GM21576 (cell line): ENCODE data around the gene RETREG3.
A peak's percentile ranks its signal among the peaks of the same experiment; 100 is the strongest.

Source experiments
- ATAC-seq: cut with Tn5 transposase; IDR thresholded peaks from one replicate; pipeline ENCODE4 v1.9.1; 2021; ENCODE audit warnings: mild to moderate bottlenecking, moderate library complexity; ENCODE audit not compliant: unreplicated experiment

RETREG3 gene

DNA sequence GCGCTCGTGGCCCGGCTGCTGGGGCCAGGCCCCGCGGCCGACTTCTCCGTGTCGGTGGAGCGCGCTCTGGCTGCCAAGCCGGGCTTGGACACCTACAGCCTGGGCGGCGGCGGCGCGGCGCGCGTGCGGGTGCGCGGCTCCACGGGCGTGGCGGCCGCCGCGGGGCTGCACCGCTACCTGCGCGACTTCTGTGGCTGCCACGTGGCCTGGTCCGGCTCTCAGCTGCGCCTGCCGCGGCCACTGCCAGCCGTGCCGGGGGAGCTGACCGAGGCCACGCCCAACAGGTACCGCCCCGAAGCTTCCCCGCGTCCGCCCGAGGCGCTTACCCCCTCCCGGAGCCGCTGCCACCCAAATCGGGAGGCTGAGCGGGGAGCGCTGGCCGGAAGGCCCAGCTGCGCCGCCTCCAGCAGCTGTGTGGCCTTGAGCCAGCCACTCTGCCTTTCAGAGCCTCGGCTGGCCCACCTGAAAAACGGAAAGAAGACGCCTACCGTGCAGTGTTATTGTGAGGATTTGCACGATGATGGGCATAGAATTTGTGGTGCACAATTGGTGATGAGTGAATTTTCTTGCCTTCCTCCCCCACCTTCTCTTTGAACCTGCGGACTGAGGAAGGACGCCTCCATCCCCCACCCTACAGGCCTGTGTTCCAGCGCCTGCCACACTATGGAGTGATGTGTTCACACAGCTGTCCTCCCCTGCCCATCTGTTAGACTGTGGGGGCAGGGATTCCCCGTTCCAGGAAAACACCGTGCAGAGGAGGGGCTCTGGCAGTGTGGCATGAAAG is 72.6 kb downstream of the RETREG3 start:
- ATAC-seq = peak; percentile 63

DNA sequence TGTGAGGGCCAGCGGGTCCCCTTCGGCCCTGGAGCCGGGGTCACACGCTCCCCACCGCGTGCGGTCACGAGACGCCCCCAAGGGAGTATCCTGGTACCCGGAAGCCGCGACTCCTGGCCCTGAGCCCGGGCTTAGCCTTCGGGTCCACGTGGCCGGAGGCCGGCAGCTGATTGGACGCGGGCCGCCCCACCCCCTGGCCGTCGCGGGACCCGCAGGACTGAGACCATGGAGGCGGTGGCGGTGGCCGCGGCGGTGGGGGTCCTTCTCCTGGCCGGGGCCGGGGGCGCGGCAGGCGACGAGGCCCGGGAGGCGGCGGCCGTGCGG is 73.2 kb downstream of the RETREG3 start, which contains the start of gene NAGLU:
Gene NAGLU (plus strand): TSS at position 194 of the 324 bp plus-strand sequence. CDS start 32 bp downstream, at position 226.
- peak; percentile 73 for ATAC-seq

DNA sequence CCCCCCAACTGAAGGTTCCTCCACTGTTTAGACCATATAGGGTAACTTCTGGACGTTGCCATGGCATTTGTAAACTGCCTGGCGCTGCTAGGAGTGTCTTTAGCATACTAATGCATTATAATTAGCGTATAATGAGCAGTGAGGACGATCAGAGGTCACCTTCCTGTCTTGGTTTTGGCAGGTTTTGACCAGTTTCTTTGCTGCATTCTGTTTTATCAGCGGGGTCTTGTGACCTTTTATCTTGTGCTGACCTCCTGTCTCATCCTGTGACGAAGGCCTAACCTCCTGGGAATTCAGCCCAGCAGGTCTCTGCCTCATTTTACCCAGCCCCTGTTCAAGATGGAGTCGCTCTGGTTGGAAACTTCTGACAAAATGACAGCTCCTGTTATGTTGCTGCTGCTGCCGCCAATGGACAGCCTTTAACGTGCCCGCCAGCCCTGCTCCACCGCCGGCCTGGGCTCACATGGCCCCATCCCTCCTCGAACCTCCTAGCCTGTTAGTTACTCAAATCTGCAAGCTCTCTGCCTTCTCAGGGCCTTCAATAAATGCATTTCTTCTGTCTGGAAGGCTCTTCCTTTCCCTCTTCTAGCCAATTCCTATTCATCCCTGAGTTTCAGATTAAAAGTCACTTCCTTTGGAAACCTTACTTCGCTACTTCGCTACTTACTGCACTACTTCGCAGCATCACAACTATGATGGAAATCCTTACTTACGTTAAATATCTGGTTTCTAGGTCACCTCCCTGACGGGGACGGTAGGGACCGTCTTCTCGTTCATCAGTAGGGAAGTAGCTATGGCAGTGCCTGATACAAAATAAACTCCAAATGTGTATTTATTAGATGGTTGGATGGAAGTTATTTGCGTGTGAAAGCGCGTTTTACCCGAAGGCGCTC is 73.8 kb downstream of the RETREG3 start:
- no peak for ATAC-seq

DNA sequence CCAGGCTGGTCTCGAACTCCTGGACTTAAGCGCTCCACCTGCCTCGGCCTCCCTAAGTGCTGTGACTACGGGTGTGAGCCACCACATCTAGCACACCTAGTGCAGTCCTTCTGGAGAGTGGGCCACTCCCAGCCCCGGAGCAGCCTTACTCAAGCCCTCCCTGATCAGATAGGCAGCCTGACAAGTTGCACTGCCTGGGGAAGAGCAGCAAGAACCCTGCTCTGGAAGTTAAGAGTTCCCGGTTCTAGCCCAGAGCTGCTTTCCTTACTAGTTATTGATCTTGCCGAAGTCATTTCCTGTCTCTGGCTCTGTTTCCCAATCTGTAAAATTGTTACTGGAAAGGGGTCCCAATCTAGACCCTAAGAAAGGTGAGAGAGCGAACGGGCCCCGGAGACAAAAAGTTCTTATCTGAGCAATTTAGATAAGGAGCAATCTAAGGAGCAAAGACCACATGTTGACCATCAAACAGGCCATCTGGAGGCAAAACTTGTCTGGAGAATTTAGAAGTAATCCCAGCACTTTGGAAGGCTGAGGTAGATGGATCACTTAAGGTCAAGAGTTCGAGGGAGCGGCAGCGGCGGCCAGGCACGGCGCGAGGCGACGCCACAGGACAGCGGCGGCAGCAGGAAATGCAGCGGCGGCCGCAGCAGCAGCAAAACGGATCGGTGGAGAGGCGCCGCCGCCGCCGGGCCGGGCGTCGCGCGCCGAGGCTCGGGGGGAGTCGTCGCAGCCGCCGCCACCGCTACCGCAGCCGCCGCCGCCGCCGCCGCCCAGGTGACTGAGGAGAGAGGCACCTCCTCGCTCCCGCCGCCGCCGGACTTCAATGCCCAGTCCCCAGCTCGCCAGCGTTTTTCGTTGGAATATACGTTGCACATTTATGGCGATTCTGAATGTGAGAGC is 77.5 kb downstream of the RETREG3 start:
- ATAC-seq = no peak

DNA sequence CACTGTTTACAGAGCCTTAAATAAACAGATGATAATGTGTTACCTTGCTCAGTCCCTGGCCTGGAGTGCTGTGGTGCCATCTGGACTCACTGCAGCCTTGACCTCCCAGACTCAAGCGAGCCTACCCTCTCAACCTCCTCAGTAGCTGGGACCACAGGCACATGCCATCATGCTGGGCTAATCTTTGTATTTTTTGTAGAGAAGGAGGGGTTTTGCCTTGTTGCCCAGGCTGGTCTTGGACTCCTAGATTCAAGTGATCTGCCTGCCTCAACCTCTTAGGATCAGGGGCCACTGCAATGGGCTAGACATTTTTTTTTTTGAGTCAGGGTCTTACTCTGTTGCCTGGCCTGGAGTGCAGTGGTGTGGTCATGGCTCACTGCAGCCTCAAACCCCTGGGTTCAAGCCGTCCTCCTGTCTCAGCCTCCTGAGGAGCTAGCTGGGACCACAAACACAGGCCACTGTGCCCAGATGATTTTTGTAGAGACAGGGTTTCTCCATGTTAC is 78.2 kb downstream of the RETREG3 start:
- ATAC-seq = no peak
